GM12878 (cell line): ENCODE results near the gene KIDINS220. TPM values are rescaled to one million over a fixed set of nuclear protein-coding genes. Genes with fewer than 3 reads are reported as not detected.

Experiments
- BHLHE40 ChIP-seq, 2 experiments: fragments of 450-650 bp in 1 of 2; IDR thresholded peaks; 2 replicates each; pipeline ENCODE4 v1.6.1; 2011 to 2017; ENCODE audit warnings: low read depth in 2 of 2, borderline replicate concordance in 1 of 2, improper control_type of control experiment in 1 of 2, low read length in 1 of 2, mild to moderate bottlenecking in 1 of 2
- CBFB ChIP-seq: IDR thresholded peaks from 2 replicates; pipeline ENCODE4 v1.6.1; 2016; ENCODE audit warnings: antibody characterized with exemption, low read depth
- CREB1 ChIP-seq: IDR thresholded peaks from 2 replicates; pipeline ENCODE4 v1.6.1; 2012; ENCODE audit warnings: low read depth, mild to moderate bottlenecking, inconsistent platforms
- DPF2 ChIP-seq: fragments of 450-650 bp; IDR thresholded peaks from 2 replicates; pipeline ENCODE4 v1.6.1; 2017; ENCODE audit warnings: mild to moderate bottlenecking
- E2F8 ChIP-seq: fragments of 450-650 bp; IDR thresholded peaks from 2 replicates; pipeline ENCODE4 v1.6.1; 2018; ENCODE audit warnings: mild to moderate bottlenecking, low read depth, moderate library complexity; ENCODE audit not compliant: partially characterized antibody
- FOXM1 ChIP-seq: IDR thresholded peaks from 2 replicates; pipeline ENCODE4 v1.6.1; 2012; ENCODE audit warnings: low read depth, mild to moderate bottlenecking, inconsistent platforms, low read length, moderate library complexity
- HDAC6 ChIP-seq: fragments of 200-600 bp; sonication (generic); IDR thresholded peaks from one replicate; pipeline ENCODE4 v1.8.0; 2017; ENCODE audit warnings: antibody characterized with exemption; ENCODE audit not compliant: unreplicated experiment
- IKZF2 ChIP-seq, 2 experiments: fragments of 450-650 bp; IDR thresholded peaks; 2 replicates each; pipeline ENCODE4 v1.6.1; 2017; ENCODE audit warnings: mild to moderate bottlenecking in 2 of 2, moderate library complexity in 2 of 2
- PKNOX1 ChIP-seq: fragments of 450-650 bp; IDR thresholded peaks from 2 replicates; pipeline ENCODE4 v1.6.1; 2016; ENCODE audit warnings: mild to moderate bottlenecking
- POU2F2 ChIP-seq: IDR thresholded peaks from 3 replicates; pipeline ENCODE4 v1.6.1; 2011; ENCODE audit warnings: low read depth, mild to moderate bottlenecking, low read length, borderline replicate concordance
- RAD21 ChIP-seq: IDR thresholded peaks from 2 replicates; pipeline ENCODE4 v1.6.1; 2011; ENCODE audit warnings: mild to moderate bottlenecking, low read depth, low read length, moderate library complexity; ENCODE audit not compliant: insufficient read depth
- REST ChIP-seq: IDR thresholded peaks from 2 replicates; pipeline ENCODE4 v1.6.1; 2012; ENCODE audit warnings: mild to moderate bottlenecking, low read depth, low read length
- SIX5 ChIP-seq: IDR thresholded peaks from 2 replicates; pipeline ENCODE4 v1.6.1; 2011; ENCODE audit warnings: mild to moderate bottlenecking, low read depth, low read length, moderate library complexity; ENCODE audit not compliant: severe bottlenecking
- SREBF1 ChIP-seq: IDR thresholded peaks from 2 replicates; pipeline ENCODE4 v1.6.1; 2012; ENCODE audit warnings: mild to moderate bottlenecking, low read length
- TARDBP ChIP-seq: IDR thresholded peaks from 2 replicates; pipeline ENCODE4 v1.6.1; 2016; ENCODE audit warnings: borderline replicate concordance
- USF1 ChIP-seq: IDR thresholded peaks from 2 replicates; pipeline ENCODE4 v1.6.1; 2011; ENCODE audit warnings: borderline replicate concordance, low read depth, mild to moderate bottlenecking, moderate library complexity, mixed read lengths, low read length; ENCODE audit not compliant: insufficient read depth; ENCODE audit errors: extremely low read length
- USF2 ChIP-seq: IDR thresholded peaks from 2 replicates; pipeline ENCODE4 v1.6.1; 2011; ENCODE audit warnings: low read depth, low read length, improper control_type of control experiment, borderline replicate concordance
- polyA plus RNA-seq, 11 experiments: library from polyadenylated mRNA; depleted of rRNA in 4 of 11; unstranded in 6 of 11; stranded (reverse) in 5 of 11; fragments of >200 nt; fragmentation: Nextera tagmentation in 4 of 11; fragmentation: Illumina TruSeq in 1 of 11; extraction: Ambion mirVana in 4 of 11; extraction: Trizol in 1 of 11; gene quantifications; 1 replicate in 1 of 11; 2 replicates in 10 of 11; pipeline versions ENCODE4 v1.2.1 to v1.2.3, GENCODE V29; 2011 to 2016; ENCODE audit warnings: inconsistent platforms in 2 of 11, missing spikeins in 2 of 11, low read depth in 1 of 11
- total RNA-seq, 4 experiments: library from RNA; depleted of rRNA in 3 of 4; stranded (reverse); fragments of >200 nt in 3 of 4; fragmentation: Illumina TruSeq in 1 of 4; extraction: Trizol in 1 of 4; gene quantifications; 2 replicates each; pipeline versions ENCODE4 v1.2.1 to v1.2.3, GENCODE V29; 2013 to 2021

KIDINS220 gene
- total and polyA plus RNA-seq, 10 of the 15 experiments (the other 5 are each of a cell fraction or from before 2014, with no cell fraction given), result 6.0 to 31.2 (median 16.0) TPM

- TF ChIP-seq HDAC6 (no peak), SIX5 (no peak), BHLHE40 (IDR thresholded peaks at IDR 0.05; ENCODE audit: borderline replicate concordance in 1 of 2, low read depth in 2 of 2, low read length in 1 of 2) (peak in 1 of 2 experiments; percentile 50; a peak in 2 of 4 replicates), SREBF1 (no peak), DPF2 (peak; percentile 87), PKNOX1 (peak; percentile 95), RAD21 (peak; percentile 50; the same call in 1 of the 2 replicates), TARDBP (no peak), IKZF2 (IDR thresholded peaks at IDR 0.05) (peak; percentile 58 to 65; a peak in 3 of 4 replicates), USF1 (no peak), E2F8 (no peak), USF2 (no peak), CREB1 (peak; percentile 83), POU2F2 (peak; percentile 98), REST (no peak), FOXM1 (peak; percentile 88; the same call in 1 of the 2 replicates), CBFB (peak; percentile 36; the same call in 1 of the 2 replicates)
These were observed 33.6 kb downstream of the KIDINS220 start (continued) for GRCh38 chr2:8803658-8804379.
